GM12878 (cell line): ENCODE results near the gene RAD51B.

ENCODE experiments used
- EZH2 ChIP-seq: IDR thresholded peaks from 2 replicates; pipeline ENCODE4 v1.6.1; 2012; ENCODE audit warnings: low read depth, mild to moderate bottlenecking, control low read depth, inconsistent platforms, low read length, borderline replicate concordance; ENCODE audit not compliant: control insufficient read depth
- HDAC2 ChIP-seq: fragments of 200-600 bp; sonication (generic); IDR thresholded peaks from 2 replicates; pipeline ENCODE4 v1.6.1; 2017
- MYC ChIP-seq: IDR thresholded peaks from 2 replicates; pipeline ENCODE4 v1.6.1; 2011; ENCODE audit warnings: mild to moderate bottlenecking, low read length, moderate library complexity, inconsistent platforms; ENCODE audit not compliant: insufficient read depth, insufficient replicate concordance, insufficient read length, severe bottlenecking
- RBBP5 ChIP-seq: fragments of 200-600 bp; sonication (generic); conservative IDR thresholded peaks from 2 replicates; pipeline ENCODE4 v1.6.1; 2016
- REST ChIP-seq: IDR thresholded peaks from 2 replicates; pipeline ENCODE4 v1.6.1; 2012; ENCODE audit warnings: mild to moderate bottlenecking, low read depth, low read length
- RFX5 ChIP-seq: IDR thresholded peaks from 2 replicates; pipeline ENCODE4 v1.6.1; 2011; ENCODE audit warnings: low read depth, low read length, improper control_type of control experiment
- ZNF274 ChIP-seq: IDR thresholded peaks from one replicate; pipeline ENCODE4 v1.8.0; 2011; ENCODE audit not compliant: insufficient read length, insufficient read depth
- ZNF592 ChIP-seq: fragments of 450-650 bp; IDR thresholded peaks from 2 replicates; pipeline ENCODE4 v1.6.1; 2017; ENCODE audit warnings: mild to moderate bottlenecking, moderate library complexity
- TF ChIP-seq, protein P1 (sequence below), 3 experiments: IDR thresholded peaks in 2 of 3; conservative IDR thresholded peaks in 1 of 3; 2 replicates each; pipeline ENCODE4 v1.5.1; 2011; ENCODE audit warnings: low read depth in 3 of 3, low read length in 3 of 3, mild to moderate bottlenecking in 3 of 3, control low read depth in 2 of 3, moderate library complexity in 2 of 3, inconsistent platforms in 1 of 3, mixed read lengths in 1 of 3; ENCODE audit not compliant: control insufficient read depth in 2 of 3, insufficient read depth in 1 of 3; ENCODE audit errors: extremely low read depth in 1 of 3
- TF ChIP-seq, protein P2 (sequence below): fragments of 450-650 bp; formaldehyde crosslinking; IDR thresholded peaks from 2 replicates; pipeline ENCODE4 v1.4.0; 2022; ENCODE audit warnings: mild to moderate bottlenecking, moderate library complexity

GRCh38 chr14:68291820-68292219, 472.2 kb downstream of the RAD51B start:
- TF ChIP-seq ZNF274 (no peak), REST (no peak), HDAC2 (no peak), EZH2 (no peak), RBBP5 (no peak), RFX5 (no peak), ZNF592 (no peak), MYC (no peak)
- TF ChIP-seq, protein P1, sequence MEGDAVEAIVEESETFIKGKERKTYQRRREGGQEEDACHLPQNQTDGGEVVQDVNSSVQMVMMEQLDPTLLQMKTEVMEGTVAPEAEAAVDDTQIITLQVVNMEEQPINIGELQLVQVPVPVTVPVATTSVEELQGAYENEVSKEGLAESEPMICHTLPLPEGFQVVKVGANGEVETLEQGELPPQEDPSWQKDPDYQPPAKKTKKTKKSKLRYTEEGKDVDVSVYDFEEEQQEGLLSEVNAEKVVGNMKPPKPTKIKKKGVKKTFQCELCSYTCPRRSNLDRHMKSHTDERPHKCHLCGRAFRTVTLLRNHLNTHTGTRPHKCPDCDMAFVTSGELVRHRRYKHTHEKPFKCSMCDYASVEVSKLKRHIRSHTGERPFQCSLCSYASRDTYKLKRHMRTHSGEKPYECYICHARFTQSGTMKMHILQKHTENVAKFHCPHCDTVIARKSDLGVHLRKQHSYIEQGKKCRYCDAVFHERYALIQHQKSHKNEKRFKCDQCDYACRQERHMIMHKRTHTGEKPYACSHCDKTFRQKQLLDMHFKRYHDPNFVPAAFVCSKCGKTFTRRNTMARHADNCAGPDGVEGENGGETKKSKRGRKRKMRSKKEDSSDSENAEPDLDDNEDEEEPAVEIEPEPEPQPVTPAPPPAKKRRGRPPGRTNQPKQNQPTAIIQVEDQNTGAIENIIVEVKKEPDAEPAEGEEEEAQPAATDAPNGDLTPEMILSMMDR (IDR thresholded peaks at IDR 0.05 in 2 of 3, conservative IDR thresholded peaks at IDR 0.05 in 1 of 3; ENCODE audit: control insufficient read depth in 2 of 3, extremely low read depth in 1 of 3, insufficient read depth in 1 of 3, low read depth in 3 of 3, low read length in 3 of 3) = no peak
- TF ChIP-seq, protein P2, sequence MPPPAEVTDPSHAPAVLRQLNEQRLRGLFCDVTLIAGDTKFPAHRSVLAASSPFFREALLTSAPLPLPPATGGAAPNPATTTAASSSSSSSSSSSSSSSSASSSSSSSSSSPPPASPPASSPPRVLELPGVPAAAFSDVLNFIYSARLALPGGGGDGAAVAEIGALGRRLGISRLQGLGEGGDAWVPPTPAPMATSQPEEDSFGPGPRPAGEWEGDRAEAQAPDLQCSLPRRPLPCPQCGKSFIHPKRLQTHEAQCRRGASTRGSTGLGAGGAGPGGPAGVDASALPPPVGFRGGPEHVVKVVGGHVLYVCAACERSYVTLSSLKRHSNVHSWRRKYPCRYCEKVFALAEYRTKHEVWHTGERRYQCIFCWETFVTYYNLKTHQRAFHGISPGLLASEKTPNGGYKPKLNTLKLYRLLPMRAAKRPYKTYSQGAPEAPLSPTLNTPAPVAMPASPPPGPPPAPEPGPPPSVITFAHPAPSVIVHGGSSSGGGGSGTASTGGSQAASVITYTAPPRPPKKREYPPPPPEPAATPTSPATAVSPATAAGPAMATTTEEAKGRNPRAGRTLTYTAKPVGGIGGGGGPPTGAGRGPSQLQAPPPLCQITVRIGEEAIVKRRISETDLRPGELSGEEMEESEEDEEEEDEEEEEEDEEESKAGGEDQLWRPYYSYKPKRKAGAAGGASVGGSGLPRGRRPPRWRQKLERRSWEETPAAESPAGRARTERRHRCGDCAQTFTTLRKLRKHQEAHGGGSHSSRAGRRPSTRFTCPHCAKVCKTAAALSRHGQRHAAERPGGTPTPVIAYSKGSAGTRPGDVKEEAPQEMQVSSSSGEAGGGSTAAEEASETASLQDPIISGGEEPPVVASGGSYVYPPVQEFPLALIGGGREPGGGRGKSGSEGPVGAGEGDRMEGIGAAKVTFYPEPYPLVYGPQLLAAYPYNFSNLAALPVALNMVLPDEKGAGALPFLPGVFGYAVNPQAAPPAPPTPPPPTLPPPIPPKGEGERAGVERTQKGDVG (CRISPR knock-in tag) = no peak
